RPMI8226 (cell line): ENCODE data around the gene ASXL2.

Experiments
- DNase-seq: peaks from one replicate; pipeline ENCODE4 v3.0.0-alpha.2; 2015

Gene ASXL2

DNA sequence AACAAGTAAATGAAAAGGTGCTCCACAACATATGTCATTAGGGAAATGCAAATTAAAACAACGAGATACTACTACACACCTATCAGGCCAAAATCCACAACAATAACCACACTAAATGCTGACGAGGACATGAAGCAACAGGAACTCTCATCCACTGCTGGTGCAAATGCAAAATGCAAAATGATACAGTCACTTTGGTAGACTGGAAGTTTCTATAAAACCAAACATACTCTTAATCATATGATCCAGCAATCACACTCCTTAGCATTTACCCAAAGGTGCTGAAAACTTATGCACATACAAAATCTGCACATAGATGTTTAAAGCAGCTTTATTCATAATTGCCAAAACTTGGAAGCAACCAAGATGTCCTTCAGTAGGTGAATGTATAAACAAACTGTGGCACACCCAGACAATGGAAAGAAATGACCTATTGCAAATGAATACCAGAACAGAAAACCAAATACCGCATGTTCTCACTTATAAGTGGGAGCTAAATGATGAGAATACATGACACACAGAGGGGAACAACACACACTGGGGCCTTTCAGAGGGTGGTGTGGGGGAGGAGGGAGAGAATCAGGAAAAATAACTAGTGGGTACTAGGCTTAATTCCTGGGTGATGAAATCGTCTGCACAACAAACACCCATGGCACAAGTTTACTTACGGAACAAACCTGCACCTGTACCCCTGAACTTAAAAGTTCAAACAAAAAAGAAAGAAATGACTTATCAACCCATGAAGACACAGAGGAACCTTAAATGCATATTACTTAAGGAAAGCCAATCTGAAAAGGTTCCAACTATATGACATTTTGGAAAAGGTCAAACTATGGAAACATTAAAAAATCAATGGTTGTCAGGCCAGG lies 80.4 kb downstream of the ASXL2 start:
- DNase-seq = no peak

DNA sequence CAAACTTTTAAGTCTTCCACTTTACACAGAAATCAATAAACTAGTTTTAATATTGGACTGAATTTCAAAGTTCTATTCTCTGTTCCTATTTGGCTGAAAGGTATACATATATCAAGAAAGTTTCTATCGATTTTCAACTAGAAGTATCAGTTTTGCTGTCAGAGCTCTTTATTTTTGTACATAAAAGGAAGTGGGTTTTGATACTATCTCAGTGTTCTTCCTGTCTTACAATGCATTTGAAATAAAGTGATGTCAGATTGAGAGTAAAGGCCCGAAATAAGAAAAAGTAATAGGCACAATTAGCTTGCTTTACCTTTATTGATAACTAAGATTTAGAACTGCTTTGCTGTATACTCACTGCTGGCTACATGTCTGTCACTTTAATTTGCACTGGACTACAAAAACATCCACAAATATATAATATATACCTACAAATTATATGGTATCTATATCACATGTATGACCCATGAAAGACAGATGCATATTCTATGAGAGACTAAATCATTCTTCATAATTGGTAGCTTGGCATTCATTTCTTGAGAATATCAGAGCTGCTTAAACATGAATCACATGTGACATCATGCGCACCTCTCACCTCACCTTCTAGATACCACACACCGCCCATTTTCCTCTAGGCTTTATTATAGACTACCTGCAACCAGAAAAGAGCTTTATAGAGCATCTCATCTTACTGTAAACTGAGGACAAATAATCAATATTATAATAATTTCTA lies 83.6 kb downstream of the ASXL2 start:
- no peak for DNase-seq

DNA sequence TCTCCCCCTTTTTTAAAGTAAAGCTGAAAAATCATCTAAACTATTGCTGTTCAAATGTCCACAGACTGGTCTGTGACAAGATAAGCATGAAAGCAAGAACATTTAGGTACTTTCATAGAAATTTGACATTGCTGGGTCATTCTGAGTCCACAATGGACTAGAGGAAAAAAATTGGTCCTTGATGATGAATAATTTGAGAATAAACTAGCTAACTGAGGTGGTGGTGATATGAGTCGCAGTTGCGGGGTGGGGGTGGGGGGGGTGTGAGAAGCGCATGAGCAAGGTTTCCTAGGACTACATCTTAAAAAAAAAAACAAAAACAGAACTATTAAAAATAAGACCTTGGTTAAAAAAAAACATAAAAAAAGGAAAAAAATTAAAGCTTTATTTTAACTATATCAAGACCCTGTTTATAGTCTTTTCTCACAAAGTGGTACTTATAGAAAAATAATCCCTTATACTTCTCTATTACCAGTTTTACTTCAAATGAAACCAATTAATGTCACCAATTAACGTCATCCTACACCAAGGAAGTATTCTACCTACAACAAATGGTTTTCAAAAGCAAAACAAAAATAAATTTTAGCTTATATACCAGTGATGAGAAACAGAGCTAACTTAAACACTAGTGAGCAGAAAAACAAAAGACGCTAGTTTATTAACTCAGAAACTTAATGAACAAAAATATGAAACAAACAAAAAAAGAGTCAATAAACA lies 88.1 kb downstream of the ASXL2 start:
- DNase-seq = no peak

DNA sequence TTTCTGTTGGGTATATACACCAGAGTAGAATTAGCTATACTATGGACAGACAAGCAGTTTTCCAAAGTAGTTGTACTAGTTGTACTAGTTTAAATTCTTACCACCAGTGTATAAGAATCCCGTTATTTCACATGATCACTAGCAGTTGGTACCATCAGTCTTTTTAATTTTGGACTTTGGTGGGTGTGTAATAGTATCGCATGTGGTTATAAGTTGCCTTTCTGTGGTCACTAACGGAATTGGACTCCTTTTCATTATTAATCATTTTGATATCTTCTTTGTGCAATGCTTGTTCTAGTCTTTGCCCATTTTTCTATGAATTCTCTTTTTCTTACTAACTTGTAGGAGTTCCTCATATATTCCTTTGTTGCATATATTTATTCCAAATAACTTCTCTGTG lies 89.8 kb downstream of the ASXL2 start:
- DNase-seq = no peak

DNA sequence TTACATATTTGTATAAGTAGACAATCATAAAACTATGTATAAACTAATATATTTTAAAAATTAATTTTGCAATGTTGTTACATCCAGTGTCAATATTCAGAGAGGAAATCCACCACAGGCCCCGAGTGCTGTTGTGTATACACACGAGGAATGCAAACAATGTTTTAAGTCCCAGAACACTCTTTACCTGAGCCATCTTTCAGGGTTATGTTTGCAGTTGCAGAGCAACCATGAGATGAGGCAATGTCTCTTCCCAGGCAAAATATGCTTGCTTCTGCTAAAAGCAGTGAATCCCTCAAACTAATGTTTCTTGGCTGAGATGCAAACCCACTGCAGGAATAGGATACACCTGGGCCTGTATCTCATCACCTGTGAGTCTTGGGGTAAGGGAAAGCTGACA lies 91.3 kb downstream of the ASXL2 start:
- DNase-seq = peak; percentile 31

DNA sequence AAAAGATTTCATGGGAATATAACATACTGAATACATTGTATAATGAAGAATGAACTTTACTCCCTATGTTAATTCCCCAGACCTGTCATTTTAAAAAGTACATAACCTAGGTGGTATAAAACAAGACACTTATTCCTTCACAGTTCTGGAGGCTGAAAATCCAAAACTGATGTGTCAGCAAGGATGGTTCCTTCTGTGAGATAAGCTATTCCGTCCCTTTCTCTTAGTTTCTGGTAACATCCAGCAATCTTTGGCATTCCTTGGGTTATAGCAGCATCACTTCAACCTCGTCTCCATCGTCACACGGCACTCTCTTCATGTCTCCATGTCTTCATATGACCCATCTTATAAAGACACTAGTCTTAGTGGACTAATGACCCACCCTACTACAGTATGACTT lies 93.9 kb downstream of the ASXL2 start:
- DNase-seq = no peak

DNA sequence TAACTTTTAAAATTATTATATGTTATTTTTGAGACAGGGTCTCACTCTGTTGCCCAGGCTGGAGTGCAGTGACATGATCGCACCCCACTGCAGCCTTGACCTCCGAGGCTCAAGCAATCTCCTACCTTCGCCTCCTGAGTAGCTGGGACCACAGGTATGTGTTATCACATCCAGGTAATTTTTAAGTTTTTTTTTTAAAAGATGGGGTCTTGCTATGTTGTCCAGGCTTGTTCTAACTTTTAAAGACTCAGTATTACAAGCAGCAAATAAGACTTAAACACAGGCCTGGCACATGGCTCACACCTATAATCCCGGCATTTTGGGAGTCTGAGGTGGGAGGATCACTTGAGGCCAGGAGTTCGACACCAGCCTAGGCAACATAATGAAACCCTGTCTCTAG lies 101.2 kb downstream of the ASXL2 start:
- no peak for DNase-seq

DNA sequence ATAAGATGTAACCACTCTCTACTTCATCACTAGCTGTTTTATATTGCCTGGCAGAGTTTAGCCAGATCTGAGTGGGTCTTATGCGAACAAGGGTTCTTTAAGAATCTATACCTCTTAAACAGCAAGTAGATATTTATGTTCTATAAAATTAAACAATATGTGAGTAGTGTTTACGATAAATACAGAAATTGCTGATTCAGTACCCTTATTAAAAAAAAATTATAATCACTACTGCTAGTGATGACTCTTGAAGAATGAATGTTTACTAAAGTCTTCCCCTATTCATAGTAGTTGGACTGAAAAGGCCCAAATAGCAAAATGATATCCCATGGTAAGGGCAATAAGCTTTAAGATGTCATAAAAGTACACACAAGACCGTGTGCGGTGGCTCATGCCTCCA lies 106.2 kb downstream of the ASXL2 start:
- no peak for DNase-seq

DNA sequence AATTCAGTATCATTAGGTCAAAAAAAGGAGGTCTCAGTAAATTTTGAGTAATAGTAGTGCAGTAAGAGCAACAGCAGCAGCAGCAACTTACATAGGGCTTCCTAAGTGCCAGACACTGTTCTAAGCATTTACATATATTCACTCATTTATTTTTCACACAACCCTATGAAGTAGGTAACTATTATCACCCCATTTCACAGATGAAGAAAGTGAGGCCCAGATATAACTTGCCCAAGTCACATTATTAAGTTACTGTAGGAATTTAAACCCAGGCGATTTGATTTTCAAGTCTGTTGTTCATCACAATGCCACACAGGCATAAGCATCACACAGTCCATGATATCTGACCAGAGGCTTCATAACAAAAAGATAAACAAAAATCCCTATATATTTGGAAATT lies 114.7 kb downstream of the ASXL2 start:
- no peak for DNase-seq

DNA sequence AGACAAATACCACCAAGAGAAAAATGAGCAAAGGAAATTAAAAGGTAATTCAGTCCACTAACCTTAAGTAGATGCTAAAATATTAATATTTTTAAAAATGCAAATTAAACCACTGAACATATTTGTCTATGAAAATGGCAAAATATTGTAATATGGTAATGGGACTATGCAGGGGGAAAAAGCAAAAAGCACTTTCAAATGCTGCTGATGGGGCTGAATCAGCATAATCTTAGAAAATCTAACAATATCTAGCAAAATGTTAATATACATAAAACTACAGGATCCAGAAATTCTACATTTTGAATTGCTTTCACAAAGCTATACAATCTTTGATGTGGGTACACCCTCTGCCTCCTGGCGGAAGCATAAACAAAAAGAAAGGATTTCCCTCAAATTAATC lies 118.0 kb downstream of the ASXL2 start:
- no peak for DNase-seq

DNA sequence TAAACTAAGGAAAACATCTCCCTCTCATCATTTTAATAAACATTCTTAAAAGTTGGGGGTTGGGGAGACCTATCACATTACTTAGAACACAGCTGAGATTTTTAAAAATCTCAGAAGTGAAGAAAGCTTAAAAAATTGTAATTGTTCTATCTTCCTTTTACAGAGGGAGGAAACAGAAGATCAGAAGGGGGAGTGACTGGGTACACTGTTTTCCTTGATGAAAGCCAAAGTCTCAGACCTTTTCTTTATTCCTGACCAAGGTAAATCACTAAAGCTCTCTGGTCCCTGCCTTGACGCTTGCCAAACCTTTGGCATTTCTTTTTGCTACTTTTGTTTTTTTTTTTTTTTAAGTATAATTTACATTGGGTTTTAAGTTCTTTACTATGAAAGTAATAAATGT lies 119.9 kb downstream of the ASXL2 start:
- DNase-seq = no peak

DNA sequence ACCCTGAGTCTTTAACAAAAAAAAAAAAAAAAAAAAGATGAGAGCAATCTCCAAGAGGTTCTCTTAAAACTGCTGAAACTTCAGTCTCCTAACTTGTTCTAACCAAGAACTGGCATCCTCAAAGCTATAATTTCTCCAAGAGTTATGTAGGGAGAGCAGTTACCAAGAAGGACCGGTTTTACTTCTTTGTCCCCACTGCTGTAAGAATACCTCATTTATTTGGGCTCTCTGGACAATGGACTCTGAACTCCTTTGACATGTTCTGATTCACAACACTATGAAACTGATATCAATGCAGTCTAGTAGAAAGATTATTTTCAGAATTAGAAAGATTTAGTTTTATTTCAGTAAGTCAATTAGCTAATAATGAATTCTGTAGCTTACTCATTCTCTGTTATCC lies 120.4 kb downstream of the ASXL2 start:
- no peak for DNase-seq

DNA sequence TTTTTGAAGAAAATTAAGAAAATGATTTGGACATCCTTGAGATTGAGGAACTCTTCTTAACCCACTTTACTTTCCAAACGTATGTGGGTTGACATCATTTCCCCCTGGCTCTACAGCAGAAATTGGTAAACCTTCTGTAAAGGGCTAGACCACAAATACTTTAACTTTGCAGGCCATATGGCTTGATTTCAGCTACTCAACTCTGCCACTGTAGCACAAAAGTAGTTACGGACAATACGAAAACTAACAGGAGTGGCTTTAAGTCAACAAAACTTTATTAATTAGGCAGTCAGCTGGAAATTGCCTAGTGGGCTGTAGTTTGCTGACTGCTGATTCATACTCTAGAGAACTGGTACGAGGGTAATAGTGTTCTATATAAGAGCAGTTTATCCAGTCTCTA lies 121.8 kb downstream of the ASXL2 start:
- no peak for DNase-seq

DNA sequence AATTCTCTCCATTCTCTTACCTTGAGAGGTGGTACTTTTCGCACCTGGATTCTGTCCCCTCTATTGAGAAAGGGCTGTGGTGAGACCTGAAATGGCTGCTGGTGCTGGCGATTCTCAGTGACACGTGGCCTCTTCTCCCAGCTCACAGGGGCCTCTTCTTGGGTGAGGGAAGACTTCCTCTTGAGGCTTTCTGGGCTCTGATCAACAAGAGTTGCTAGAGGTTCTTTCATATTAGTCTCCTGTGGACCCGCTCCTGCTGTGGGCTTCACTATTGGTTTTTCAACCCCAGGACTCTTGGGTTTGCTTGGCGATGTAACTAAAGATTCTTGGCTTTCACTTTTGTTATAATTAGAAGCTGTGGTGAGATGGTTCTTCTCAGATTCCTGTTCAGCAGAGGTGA lies 128.6 kb downstream of the ASXL2 start:
- no peak for DNase-seq

DNA sequence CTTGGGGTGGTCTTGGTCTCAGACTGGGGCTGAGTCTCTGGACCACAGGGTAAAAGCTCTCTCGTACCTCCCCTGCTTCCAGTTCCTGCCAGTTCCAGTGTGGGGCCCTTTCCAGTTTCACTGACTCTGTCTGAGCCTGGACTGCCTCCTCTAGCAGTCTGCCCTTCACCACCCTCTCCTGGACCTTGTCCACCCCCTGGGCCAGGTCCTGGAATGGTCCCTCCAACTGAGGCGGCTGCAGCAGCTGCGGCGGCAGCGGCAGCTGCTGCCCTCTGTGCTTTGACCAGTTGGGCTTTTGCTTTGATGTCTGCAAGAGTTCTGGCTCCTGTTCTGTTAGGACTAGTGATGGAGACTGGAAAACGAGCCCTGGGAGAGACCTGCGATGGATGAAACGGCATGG lies 134.2 kb downstream of the ASXL2 start:
- DNase-seq = no peak

DNA sequence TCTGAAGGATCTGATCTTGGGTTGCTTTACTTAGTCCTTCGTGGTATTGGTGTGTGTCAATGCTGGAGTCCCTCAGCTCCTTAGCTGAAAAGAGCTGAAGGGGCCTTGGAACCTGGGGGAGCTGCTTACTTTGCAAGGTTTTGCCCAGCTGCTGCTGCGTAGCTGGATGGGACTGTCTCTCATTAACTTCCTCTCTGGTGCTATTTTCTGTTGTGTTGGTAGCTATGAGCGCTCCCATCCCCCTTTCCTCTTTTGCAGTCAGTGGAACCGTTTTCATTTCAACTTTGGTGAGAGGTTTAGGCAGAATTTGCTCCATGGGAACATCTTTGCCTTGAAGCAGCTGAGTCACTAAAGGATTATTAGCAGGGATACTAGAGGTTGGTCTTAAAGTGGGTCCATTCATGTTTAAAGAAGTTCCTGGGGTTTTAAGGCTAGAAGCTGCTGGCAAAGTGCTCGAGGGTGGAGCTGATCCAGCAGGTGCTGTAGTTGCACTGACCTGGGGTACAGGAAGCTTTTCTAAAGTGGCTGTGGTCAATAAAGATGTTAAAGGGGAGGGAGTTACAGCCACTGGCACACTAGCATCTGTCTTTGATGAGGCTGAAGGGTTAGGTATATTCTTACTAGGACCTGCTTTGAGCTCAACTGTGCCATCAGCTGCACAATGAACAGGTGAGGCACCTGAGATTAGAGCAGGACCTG lies 135.0 kb downstream of the ASXL2 start:
- no peak for DNase-seq

DNA sequence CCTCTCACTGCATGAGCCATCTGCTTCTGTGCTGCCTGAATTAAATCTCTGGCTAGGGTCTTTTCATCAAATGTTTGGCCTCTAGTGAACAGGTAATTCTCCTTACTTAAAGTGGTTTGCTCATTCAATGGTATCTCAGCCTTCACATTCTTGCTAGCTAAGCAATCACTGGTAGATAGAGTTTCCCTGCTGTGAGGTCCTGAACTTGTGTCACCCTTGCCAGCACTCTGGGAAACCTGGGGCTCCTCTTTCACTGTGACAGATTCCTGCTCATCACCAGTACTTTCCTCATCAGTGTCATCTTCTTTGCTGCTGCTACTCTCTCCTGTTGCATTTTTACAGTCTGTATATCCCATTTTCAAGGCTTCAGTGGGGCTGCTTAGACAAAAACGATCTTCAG lies 135.8 kb downstream of the ASXL2 start:
- DNase-seq = no peak

DNA sequence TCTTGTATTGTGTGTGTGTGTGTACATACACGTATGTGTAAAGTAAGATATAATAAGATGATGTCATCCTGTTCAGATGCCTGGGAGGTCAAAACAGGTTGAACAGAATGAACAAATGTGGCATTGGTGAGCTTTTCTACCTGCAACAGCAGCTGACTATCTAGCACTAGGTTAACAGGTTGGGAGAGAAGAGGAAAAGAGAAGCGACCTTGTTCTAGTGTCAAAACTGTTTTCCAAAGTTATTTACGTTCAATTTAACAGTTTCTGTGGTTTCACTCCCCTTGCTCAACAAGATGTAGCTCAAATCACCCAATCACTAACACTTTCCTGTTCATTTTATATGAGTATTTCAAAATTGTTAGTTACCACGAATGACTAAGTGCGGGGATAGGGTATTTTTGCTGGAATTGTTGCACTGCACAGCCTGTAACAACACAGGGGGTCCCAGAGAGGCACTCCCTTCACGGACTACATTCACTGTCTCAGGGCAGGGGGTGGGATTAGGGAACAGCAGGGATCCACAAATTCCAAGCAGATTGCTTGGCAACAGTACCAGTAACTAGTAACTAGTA lies 137.4 kb downstream of the ASXL2 start:
- no peak for DNase-seq

DNA sequence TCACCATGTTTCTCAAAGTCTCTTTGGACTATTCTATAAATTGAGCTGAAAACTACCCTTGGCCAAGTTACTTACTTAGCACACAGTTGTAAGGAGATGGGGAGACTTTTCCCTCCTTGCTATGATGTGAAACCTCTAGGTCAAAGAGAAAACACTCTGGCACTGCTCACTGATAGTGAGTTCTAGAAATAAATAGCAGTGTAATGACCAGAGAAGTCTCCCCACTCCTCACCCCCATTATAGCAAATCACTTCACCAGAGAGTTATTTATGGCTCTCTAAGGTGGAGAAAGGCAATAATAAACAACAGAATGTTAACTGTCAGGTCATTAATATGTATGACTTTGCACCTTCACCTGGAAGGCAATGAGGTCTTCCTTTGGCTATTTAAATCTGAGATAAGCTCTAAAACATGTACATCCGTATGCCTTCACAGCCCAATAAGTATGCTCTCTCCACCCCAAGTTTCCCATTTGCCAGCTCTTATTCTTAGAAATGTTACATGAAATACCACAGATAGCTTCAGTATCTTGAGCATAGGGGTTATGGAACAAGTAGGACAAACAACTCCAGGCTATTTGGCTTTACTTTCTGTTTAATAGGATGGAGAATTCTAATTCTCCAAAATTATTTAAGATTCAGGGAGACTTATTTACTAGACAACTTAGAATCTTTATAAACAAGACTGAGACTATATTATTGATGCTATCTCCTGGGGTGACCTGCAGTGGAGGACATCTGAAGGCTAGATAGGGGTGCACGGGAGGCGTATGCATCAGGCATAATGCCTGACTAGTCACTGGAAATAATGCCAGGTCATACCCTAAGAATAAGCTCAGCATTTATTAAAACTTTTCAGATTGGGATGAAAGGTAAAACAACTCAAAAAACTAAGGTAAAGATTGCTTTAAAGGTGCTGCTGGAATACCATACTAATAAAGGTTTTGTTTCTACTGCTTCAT lies 139.6 kb downstream of the ASXL2 start:
- no peak for DNase-seq

DNA sequence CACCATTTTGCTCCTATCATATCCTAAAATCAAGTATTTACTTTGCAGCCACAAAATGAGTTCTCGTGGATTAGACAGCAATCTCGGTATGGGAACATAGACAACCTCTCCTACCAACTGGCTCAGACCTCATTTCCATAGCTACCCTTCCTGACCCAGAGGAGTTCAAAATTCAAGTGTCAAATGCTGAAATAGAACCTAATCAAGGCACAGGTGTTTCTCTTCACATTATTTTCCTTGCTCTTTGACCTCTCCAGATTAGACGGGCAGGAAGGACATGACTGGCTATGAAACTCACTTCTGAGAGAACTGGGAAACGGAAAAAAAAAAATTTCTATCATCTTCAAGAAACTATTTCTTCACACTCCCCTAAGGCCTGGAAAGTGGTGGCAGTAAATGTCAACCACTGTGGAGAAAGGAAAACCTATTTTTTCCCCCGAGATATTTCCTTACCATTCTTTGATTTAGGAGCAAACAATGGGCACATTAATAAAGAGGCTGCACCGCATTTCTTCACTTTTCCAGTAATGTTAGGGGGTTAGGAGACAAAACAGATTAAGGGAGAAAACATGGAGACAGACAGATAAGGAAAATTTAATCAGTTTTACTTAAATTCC lies 141.3 kb downstream of the ASXL2 start:
- DNase-seq = no peak

DNA sequence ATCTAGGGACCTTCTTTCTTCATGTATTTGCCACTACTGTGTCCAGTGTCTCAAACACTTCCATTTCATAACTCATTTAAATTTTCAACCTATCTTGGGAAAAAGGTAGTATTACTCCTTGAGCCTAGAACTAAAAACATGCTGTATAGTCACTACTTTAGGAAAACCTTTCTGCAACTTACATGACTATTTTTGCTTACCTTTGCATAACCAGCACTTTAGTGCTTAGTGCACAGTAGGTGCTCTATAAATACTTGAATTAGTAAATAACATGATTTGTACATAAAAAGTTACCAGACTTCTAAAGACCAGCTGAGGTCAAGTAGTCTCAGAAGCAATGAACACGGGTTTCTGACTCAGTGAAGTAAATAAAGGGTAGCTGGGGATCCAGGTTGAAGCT lies 142.5 kb downstream of the ASXL2 start:
- no peak for DNase-seq
